H1 (cell line): ENCODE measurements around the gene KCNJ5. TPM values are rescaled to one million over a fixed set of nuclear protein-coding genes. Genes with fewer than 3 reads are reported as not detected.

Experiments
- CTCF ChIA-PET: fragments of 300-600 bp; sonication (Branson Sonifier 250); formaldehyde crosslinking; loops from one replicate; lab custom pipeline; 2021; ENCODE audit not compliant: partially characterized antibody; lab: Charles Lee
- POLR2A ChIA-PET: fragments of 300-600 bp; sonication (Branson Sonifier 250); formaldehyde crosslinking; loops from one replicate; lab custom pipeline; 2021; ENCODE audit warnings: inconsistent platforms; ENCODE audit not compliant: partially characterized antibody; lab: Charles Lee
- DNase-seq, 2 experiments: peaks; one replicate each; pipeline versions ENCODE4 v3.0.0 to v3.0.0-alpha.2; 2010 to 2022; ENCODE audit warnings: low spot score in 2 of 2, low read depth in 1 of 2, mixed read lengths in 1 of 2
- FAIRE-seq: peaks from 2 replicates; lab custom pipeline; 2011; peaks lifted over from hg19 to GRCh38; lab: Jason Lieb, UNC
- H2AFZ ChIP-seq: 2 replicates; pipeline ENCODE4 v1.8.1; 2012; ENCODE audit warnings: low read length, inconsistent platforms
- H2AK5ac ChIP-seq: 2 replicates; pipeline ENCODE4 v1.6.1; 2013; ENCODE audit warnings: low read depth, low read length
- H2BK120ac ChIP-seq: replicated peaks from 2 replicates; pipeline ENCODE3; 2013; ENCODE audit warnings: low read depth, low read length, inconsistent platforms
- H2BK12ac ChIP-seq: 2 replicates; pipeline ENCODE4 v1.6.1; 2013; ENCODE audit warnings: low read depth, low read length
- H2BK15ac ChIP-seq: 2 replicates; pipeline ENCODE4 v1.6.1; 2013; ENCODE audit warnings: low read length
- H2BK20ac ChIP-seq: 2 replicates; pipeline ENCODE4 v1.6.1; 2013; ENCODE audit warnings: low read length
- H2BK5ac ChIP-seq: 2 replicates; pipeline ENCODE4 v1.6.1; 2013; ENCODE audit warnings: low read depth, low read length
- H3K14ac ChIP-seq: 2 replicates; pipeline ENCODE4 v1.6.1; 2013; ENCODE audit warnings: inconsistent platforms; ENCODE audit not compliant: insufficient read length
- H3K18ac ChIP-seq: 2 replicates; pipeline ENCODE4 v1.6.1; 2013; ENCODE audit warnings: low read length; ENCODE audit errors: extremely low read depth
- H3K23ac ChIP-seq: 2 replicates; pipeline ENCODE4 v1.6.1; 2013; ENCODE audit warnings: inconsistent platforms; ENCODE audit not compliant: insufficient read length
- H3K23me2 ChIP-seq: 2 replicates; pipeline ENCODE4 v1.6.1; 2013; ENCODE audit warnings: low read depth, low read length
- H3K27ac ChIP-seq: 2 replicates; pipeline ENCODE4 v1.6.1; 2011; ENCODE audit warnings: low read depth, low read length, inconsistent platforms
- H3K27me3 ChIP-seq, 4 experiments: replicated peaks in 1 of 4; 1 replicate in 1 of 4; 2 replicates in 3 of 4; pipeline versions ENCODE4 v1.6.1 to v1.8.1; 2011 to 2013; ENCODE audit warnings: low read length in 3 of 4, mild to moderate bottlenecking in 3 of 4, inconsistent platforms in 2 of 4, mixed read lengths in 2 of 4, moderate library complexity in 1 of 4; ENCODE audit not compliant: control insufficient read depth in 3 of 4, insufficient read depth in 3 of 4; ENCODE audit errors: extremely low read depth in 1 of 4
- H3K36me3 ChIP-seq, 4 experiments: 2 replicates each; pipeline versions ENCODE4 v1.6.1 to v1.8.1; 2011 to 2013; ENCODE audit warnings: mild to moderate bottlenecking in 4 of 4, low read length in 3 of 4, moderate library complexity in 2 of 4, control low read depth in 1 of 4, inconsistent platforms in 1 of 4; ENCODE audit not compliant: insufficient read depth in 4 of 4, control insufficient read depth in 2 of 4
- H3K4ac ChIP-seq: replicated peaks from 2 replicates; pipeline ENCODE3; 2013; ENCODE audit warnings: low read length, low read depth, mixed read lengths, inconsistent platforms; ENCODE audit not compliant: insufficient read length
- H3K4me1 ChIP-seq, 4 experiments: replicated peaks in 1 of 4; 1 replicate in 1 of 4; 2 replicates in 3 of 4; pipeline versions ENCODE4 v1.6.1 to v1.8.1; 2011 to 2013; ENCODE audit warnings: low read length in 3 of 4, inconsistent platforms in 2 of 4, mixed read lengths in 1 of 4; ENCODE audit not compliant: insufficient read depth in 4 of 4, control insufficient read depth in 3 of 4
- H3K4me2 ChIP-seq, 2 experiments: 2 replicates each; pipeline versions ENCODE4 v1.6.1 to v1.8.1; 2011 to 2013; ENCODE audit warnings: low read depth in 2 of 2, low read length in 2 of 2, control low read depth in 1 of 2, inconsistent platforms in 1 of 2, mild to moderate bottlenecking in 1 of 2; ENCODE audit not compliant: insufficient read depth in 1 of 2
- H3K4me3 ChIP-seq, 4 experiments: fragments of 200-600, 300-600 bp in 1 of 4; sonication (generic), shearing (Covaris generic), sonication (Bioruptor Twin) in 1 of 4; 2 replicates each; pipeline versions ENCODE4 v1.5.1 to v1.8.1; 2011 to 2016; ENCODE audit warnings: low read length in 4 of 4, low read depth in 3 of 4, control low read depth in 2 of 4, inconsistent platforms in 2 of 4, mild to moderate bottlenecking in 2 of 4, mixed read lengths in 1 of 4, moderate library complexity in 1 of 4; ENCODE audit not compliant: insufficient read depth in 2 of 4; ENCODE audit errors: extremely low read depth in 1 of 4
- H3K56ac ChIP-seq: replicated peaks from 2 replicates; pipeline ENCODE3; 2013; ENCODE audit warnings: low read depth, mild to moderate bottlenecking, mixed read lengths, low read length, inconsistent platforms; ENCODE audit not compliant: insufficient read length
- H3K79me1 ChIP-seq: 2 replicates; pipeline ENCODE4 v1.6.1; 2013; ENCODE audit warnings: low read depth, low read length, control low read depth
- H3K79me2 ChIP-seq, 2 experiments: 2 replicates each; pipeline versions ENCODE4 v1.6.1 to v1.8.1; 2012 to 2013; ENCODE audit warnings: low read length in 2 of 2, mild to moderate bottlenecking in 2 of 2, inconsistent platforms in 1 of 2; ENCODE audit not compliant: insufficient read depth in 2 of 2, control insufficient read depth in 1 of 2
- H3K9ac ChIP-seq, 4 experiments: replicated peaks in 1 of 4; 1 replicate in 1 of 4; 2 replicates in 3 of 4; pipeline versions ENCODE4 v1.6.1 to v1.8.1; 2011 to 2013; ENCODE audit warnings: low read depth in 3 of 4, low read length in 3 of 4, control low read depth in 2 of 4, mild to moderate bottlenecking in 2 of 4, moderate library complexity in 2 of 4, inconsistent platforms in 1 of 4; ENCODE audit errors: extremely low read depth in 1 of 4
- H3K9me3 ChIP-seq, 2 experiments: 2 replicates each; pipeline versions ENCODE4 v1.6.1 to v1.8.1; 2012 to 2013; ENCODE audit warnings: mild to moderate bottlenecking in 2 of 2, moderate library complexity in 2 of 2, control low read depth in 1 of 2, inconsistent platforms in 1 of 2, low read depth in 1 of 2, low read length in 1 of 2, mixed read lengths in 1 of 2; ENCODE audit not compliant: insufficient read depth in 2 of 2
- H4K20me1 ChIP-seq, 2 experiments: replicated peaks in 1 of 2; 2 replicates each; pipeline versions ENCODE3 to v1.8.1; 2011 to 2013; ENCODE audit warnings: inconsistent platforms in 2 of 2, low read length in 2 of 2, mild to moderate bottlenecking in 1 of 2; ENCODE audit not compliant: insufficient read depth in 2 of 2, control insufficient read depth in 1 of 2
- H4K5ac ChIP-seq: 2 replicates; pipeline ENCODE4 v1.6.1; 2013; ENCODE audit warnings: low read length, low read depth, mixed read lengths, inconsistent platforms; ENCODE audit not compliant: insufficient read length
- H4K8ac ChIP-seq: 2 replicates; pipeline ENCODE4 v1.8.0; 2013; ENCODE audit warnings: mild to moderate bottlenecking, moderate library complexity, low read length, inconsistent platforms; ENCODE audit not compliant: insufficient read depth; ENCODE audit errors: extremely low read depth
- H4K91ac ChIP-seq: replicated peaks from 2 replicates; pipeline ENCODE3; 2013; ENCODE audit warnings: low read length, mixed read lengths, inconsistent platforms; ENCODE audit not compliant: insufficient read length
- BCL11A ChIP-seq, 2 experiments: IDR thresholded peaks; one replicate each; pipeline ENCODE4 v1.6.1; 2011; ENCODE audit warnings: low read depth in 2 of 2, low read length in 2 of 2, mild to moderate bottlenecking in 2 of 2
- EP300 ChIP-seq, 2 experiments: IDR thresholded peaks; 1 replicate in 1 of 2; 2 replicates in 1 of 2; pipeline ENCODE4 v1.6.1; 2011 to 2012; ENCODE audit warnings: low read depth in 2 of 2, low read length in 2 of 2, mild to moderate bottlenecking in 2 of 2, borderline replicate concordance in 1 of 2, inconsistent platforms in 1 of 2, moderate library complexity in 1 of 2
- HDAC6 ChIP-seq: IDR thresholded peaks from one replicate; pipeline ENCODE4 v1.7.1; 2012; ENCODE audit warnings: low read depth, mild to moderate bottlenecking, inconsistent platforms, low read length, moderate library complexity
- KDM1A ChIP-seq: fragments of 200-600, 300-600 bp; sonication (generic); IDR thresholded peaks from 2 replicates; pipeline ENCODE4 v1.7.1; 2016; ENCODE audit warnings: mild to moderate bottlenecking, low read length, borderline replicate concordance
- KDM5A ChIP-seq: fragments of 200-600 bp; IDR thresholded peaks from 2 replicates; pipeline ENCODE4 v1.7.1; 2012; ENCODE audit warnings: mild to moderate bottlenecking, low read length, inconsistent platforms, mixed read lengths
- POLR2AphosphoS5 ChIP-seq: IDR thresholded peaks from 2 replicates; pipeline ENCODE4 v1.6.1; 2011; ENCODE audit warnings: low read depth, low read length
- RBBP5 ChIP-seq: IDR thresholded peaks from 2 replicates; pipeline ENCODE4 v1.7.1; 2012; ENCODE audit warnings: low read depth, mild to moderate bottlenecking, inconsistent platforms, low read length, moderate library complexity, borderline replicate concordance
- SAP30 ChIP-seq: fragments of 300-600 bp; sonication (generic); IDR thresholded peaks from 2 replicates; pipeline ENCODE4 v1.7.1; 2012; ENCODE audit warnings: low read length, moderate library complexity, mild to moderate bottlenecking, inconsistent platforms; ENCODE audit not compliant: insufficient read depth, insufficient replicate concordance
- SIN3A ChIP-seq, 2 experiments: IDR thresholded peaks in 1 of 2; conservative IDR thresholded peaks in 1 of 2; 2 replicates each; pipeline ENCODE4 v1.6.1; 2011 to 2012; ENCODE audit warnings: low read length in 2 of 2, improper control_type of control experiment in 1 of 2, low read depth in 1 of 2, mild to moderate bottlenecking in 1 of 2
- SIX5 ChIP-seq: IDR thresholded peaks from 2 replicates; pipeline ENCODE4 v1.6.1; 2011; ENCODE audit warnings: mild to moderate bottlenecking, low read depth, low read length
- SUZ12 ChIP-seq: fragments of 200-600 bp; sonication (generic); IDR thresholded peaks from 2 replicates; pipeline ENCODE4 v1.6.1; 2012; ENCODE audit warnings: mild to moderate bottlenecking, inconsistent platforms, low read length, moderate library complexity, mixed read lengths
- TAF1 ChIP-seq: IDR thresholded peaks from 2 replicates; pipeline ENCODE4 v1.6.1; 2011; ENCODE audit warnings: mild to moderate bottlenecking, low read depth, low read length
- TAF7 ChIP-seq: optimal IDR thresholded peaks from 2 replicates; pipeline ENCODE3; 2011; ENCODE audit warnings: low read depth, mild to moderate bottlenecking, inconsistent platforms, low read length, moderate library complexity, borderline replicate concordance
- WGBS, 2 experiments: shearing (Covaris generic) in 1 of 2; methylation state at CpG; one replicate each; pipeline versions ENCODE4 v1.1.6 to v1.1.7; 2013 to 2015; ENCODE audit warnings: low lambda C conversion rate in 2 of 2, mixed read lengths in 2 of 2, inconsistent platforms in 1 of 2, low coverage in 1 of 2, missing lambda C conversion rate in 1 of 2; ENCODE audit not compliant: insufficient replicate concordance in 2 of 2, insufficient coverage in 1 of 2, insufficient read length in 1 of 2; ENCODE audit errors: extremely low coverage in 1 of 2, missing lambda C conversion rate in 1 of 2; 5-methylcytosine and 5-hydroxymethylcytosine counted together
- polyA plus RNA-seq, 7 experiments: library from polyadenylated mRNA; depleted of rRNA in 3 of 7; stranded (reverse) in 5 of 7; unstranded in 2 of 7; fragments of >200 nt in 5 of 7; fragments of 200-250 nt in 2 of 7; gene quantifications; 1 replicate in 5 of 7; 2 replicates in 1 of 7; 4 replicates in 1 of 7; pipeline versions ENCODE4 v1.2.1 to v1.2.3, GENCODE V29; 2011 to 2013; ENCODE audit warnings: missing spikeins in 2 of 7, mixed read lengths in 2 of 7
- total RNA-seq: library from RNA; stranded (reverse); fragmentation: NEBNext Ultra II Directional; extraction: Animal tissue kit (Norgen Biotek cat#: 25700); gene quantifications from 2 replicates; pipeline ENCODE4 v1.2.1, GENCODE V29; 2021

Gene KCNJ5
- total and polyA plus RNA-seq, 2 of the 8 experiments (the other 6 are each of a cell fraction or from before 2014, with no cell fraction given): 0.05 TPM; not detected in 1

DNA sequence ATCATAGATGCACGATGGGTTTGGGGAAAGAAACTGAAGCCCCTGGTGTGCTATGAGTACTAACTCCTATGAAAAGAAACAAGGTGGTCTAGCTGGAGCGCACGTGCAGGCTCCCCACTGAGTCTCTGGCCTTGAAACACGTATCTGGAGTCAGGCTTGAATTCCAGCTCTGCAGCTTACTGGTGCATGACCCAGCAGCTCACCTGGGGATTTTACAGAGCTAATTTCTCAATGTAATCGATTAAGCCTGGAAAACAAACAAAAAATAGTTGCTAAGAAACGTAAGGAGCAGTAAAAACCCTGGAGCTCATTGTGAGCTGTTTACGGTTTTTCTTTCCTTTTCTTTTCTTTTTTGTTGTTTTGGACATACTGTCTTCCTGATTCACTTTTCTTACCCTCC, 36.3 kb upstream of the KCNJ5 start:
- Histone ChIP-seq H3K23me2 (peaks cover 6% of the 10 kb centered on the region; the same call in 1 of the 2 replicates), H3K4me1 (no peaks in the 10 kb centered on the region; a peak in 1 of 7 replicates), H3K27ac (no peak overlapping the region), H3K56ac (no peak overlapping the region), H3K36me3 (no peaks in the 10 kb centered on the region), H3K9ac (no peak overlapping the region), H2BK120ac (no peak overlapping the region), H3K4me3 (no peak overlapping the region), H2BK12ac (no peak overlapping the region), H3K23ac (no peak overlapping the region), H4K8ac (no peak overlapping the region), H3K4me2 (no peak overlapping the region), H2BK5ac (no peak overlapping the region), H2BK15ac (no peak overlapping the region), H2AK5ac (no peak overlapping the region), H2BK20ac (no peak overlapping the region), H3K79me1 (no peaks in the 10 kb centered on the region), H3K4ac (no peak overlapping the region), H3K27me3 (peaks cover 0 to 6% (median 0%) of the 10 kb centered on the region in 4 experiments; a peak in 3 of 7 replicates), H2AFZ (no peak overlapping the region), H4K20me1 (no peaks in the 10 kb centered on the region), H3K9me3 (no peaks in the 10 kb centered on the region), H3K14ac (no peak overlapping the region), H4K91ac (no peak overlapping the region), H3K18ac (no peak overlapping the region), H4K5ac (no peak overlapping the region), H3K79me2 (no peaks in the 10 kb centered on the region)
- ChIA-PET CTCF (interaction anchor here (0.7 to 2.4 kb wide), 6 partner anchors 9 to 704 kb away, joined by 3 to 7 read pairs (median 3); no protein-coding TSS in a partner anchor), POLR2A (no interaction called here)
- DNase-seq (no peak), FAIRE-seq (no peak)
- WGBS, 2 experiments: 85% methylated on average over 7 of the region's 7 CpGs; no CpG with 5 or more reads in 1 of the 2 experiments
- no peak for TF ChIP-seq EP300 (IDR thresholded peaks at IDR 0.05; ENCODE audit: borderline replicate concordance in 1 of 2, low read depth in 2 of 2, low read length in 2 of 2)
- TF ChIP-seq TAF1: no peak
- no peak for TF ChIP-seq TAF7
- no peak for TF ChIP-seq KDM5A
- TF ChIP-seq SUZ12: no peak
- TF ChIP-seq SIX5: no peak
- TF ChIP-seq SAP30: no peak
- TF ChIP-seq SIN3A (conservative IDR thresholded peaks at IDR 0.05 in 1 of 2, IDR thresholded peaks at IDR 0.05 in 1 of 2; ENCODE audit: low read depth in 1 of 2, low read length in 2 of 2): no peak
- TF ChIP-seq BCL11A (IDR thresholded peaks at IDR 0.05; ENCODE audit: low read depth in 2 of 2, low read length in 2 of 2): no peak
- TF ChIP-seq KDM1A: no peak
- TF ChIP-seq POLR2AphosphoS5: no peak
- no peak for TF ChIP-seq HDAC6
- TF ChIP-seq RBBP5: no peak
